Glutamatergic neuron (in vitro differentiated cells): ENCODE measurements around the gene TMC1. TPM values are rescaled to one million over a fixed set of nuclear protein-coding genes. Genes with fewer than 3 reads are reported as not detected.

Experiments
- DNase-seq: peaks from one replicate; pipeline ENCODE4 v3.0.0; 2022
- H3K27ac Mint-ChIP-seq: one replicate; pipeline ENCODE4 v1.8.0; 2020; ENCODE audit warnings: mild to moderate bottlenecking, mixed read lengths, inconsistent platforms; ENCODE audit not compliant: unreplicated experiment
- H3K27me3 Mint-ChIP-seq: one replicate; pipeline ENCODE4 v1.8.0; 2020; ENCODE audit warnings: mild to moderate bottlenecking, moderate library complexity, mixed read lengths, inconsistent platforms; ENCODE audit not compliant: unreplicated experiment
- H3K36me3 Mint-ChIP-seq: one replicate; pipeline ENCODE4 v1.8.0; 2020; ENCODE audit warnings: mild to moderate bottlenecking, mixed read lengths, inconsistent platforms; ENCODE audit not compliant: unreplicated experiment
- H3K4me1 Mint-ChIP-seq: one replicate; pipeline ENCODE4 v1.8.0; 2020; ENCODE audit warnings: mild to moderate bottlenecking, low read depth, mixed read lengths, inconsistent platforms; ENCODE audit not compliant: unreplicated experiment
- H3K4me3 Mint-ChIP-seq: one replicate; pipeline ENCODE4 v1.8.0; 2020; ENCODE audit warnings: mild to moderate bottlenecking, mixed read lengths, inconsistent platforms; ENCODE audit not compliant: unreplicated experiment
- H3K9me3 Mint-ChIP-seq: one replicate; pipeline ENCODE4 v1.8.0; 2020; ENCODE audit warnings: mild to moderate bottlenecking, moderate library complexity, mixed read lengths, inconsistent platforms; ENCODE audit not compliant: unreplicated experiment
- total RNA-seq: library from RNA; stranded (reverse); fragmentation: NEBNext Ultra II Directional; extraction: Animal tissue kit (Norgen Biotek cat#: 25700); gene quantifications from one replicate; pipeline ENCODE4 v1.2.1, GENCODE V29; 2021; ENCODE audit not compliant: unreplicated experiment
- TF ChIP-seq, protein P1 (sequence below): fragments of 200-600 bp; sonication (generic); IDR thresholded peaks from one replicate; pipeline ENCODE4 v1.5.0; 2021; ENCODE audit not compliant: partially characterized antibody, unreplicated experiment

Gene TMC1
- total RNA-seq, 1 donor from 2014 or later: not detected

- Mint-ChIP-seq H3K36me3 (no peaks in the 10 kb centered on the region), H3K4me3 (no peak overlapping the region), H3K9me3 (no peaks in the 10 kb centered on the region), H3K27ac (no peak overlapping the region), H3K27me3 (no peaks in the 10 kb centered on the region), H3K4me1 (peaks cover 6% of the 10 kb centered on the region)
- DNase-seq: no peak
- TF ChIP-seq, protein P1, sequence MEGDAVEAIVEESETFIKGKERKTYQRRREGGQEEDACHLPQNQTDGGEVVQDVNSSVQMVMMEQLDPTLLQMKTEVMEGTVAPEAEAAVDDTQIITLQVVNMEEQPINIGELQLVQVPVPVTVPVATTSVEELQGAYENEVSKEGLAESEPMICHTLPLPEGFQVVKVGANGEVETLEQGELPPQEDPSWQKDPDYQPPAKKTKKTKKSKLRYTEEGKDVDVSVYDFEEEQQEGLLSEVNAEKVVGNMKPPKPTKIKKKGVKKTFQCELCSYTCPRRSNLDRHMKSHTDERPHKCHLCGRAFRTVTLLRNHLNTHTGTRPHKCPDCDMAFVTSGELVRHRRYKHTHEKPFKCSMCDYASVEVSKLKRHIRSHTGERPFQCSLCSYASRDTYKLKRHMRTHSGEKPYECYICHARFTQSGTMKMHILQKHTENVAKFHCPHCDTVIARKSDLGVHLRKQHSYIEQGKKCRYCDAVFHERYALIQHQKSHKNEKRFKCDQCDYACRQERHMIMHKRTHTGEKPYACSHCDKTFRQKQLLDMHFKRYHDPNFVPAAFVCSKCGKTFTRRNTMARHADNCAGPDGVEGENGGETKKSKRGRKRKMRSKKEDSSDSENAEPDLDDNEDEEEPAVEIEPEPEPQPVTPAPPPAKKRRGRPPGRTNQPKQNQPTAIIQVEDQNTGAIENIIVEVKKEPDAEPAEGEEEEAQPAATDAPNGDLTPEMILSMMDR: no peak
Observed at GRCh38 chr9:72685911-72686310, 164.5 kb downstream of the TMC1 start.

- Mint-ChIP-seq H3K27me3 (peaks cover 1% of the 10 kb centered on the region), H3K9me3 (no peaks in the 10 kb centered on the region), H3K27ac (no peak overlapping the region), H3K4me3 (no peak overlapping the region), H3K36me3 (no peaks in the 10 kb centered on the region), H3K4me1 (peaks cover 2% of the 10 kb centered on the region)
- TF ChIP-seq, protein P1: no peak
- no peak for DNase-seq
Observed at GRCh38 chr9:72687331-72687730, 165.9 kb downstream of the TMC1 start.

- TF ChIP-seq, protein P1: no peak
- H3K27ac Mint-ChIP-seq: peak overlapping the region; percentile 64
- H3K36me3 Mint-ChIP-seq: no peaks in the 10 kb centered on the region
- no peaks in the 10 kb centered on the region for H3K9me3 Mint-ChIP-seq
- H3K4me3 Mint-ChIP-seq: no peak overlapping the region
- H3K27me3 Mint-ChIP-seq: peaks cover 1% of the 10 kb centered on the region
- no peak for DNase-seq
- H3K4me1 Mint-ChIP-seq: peaks cover 2% of the 10 kb centered on the region
Observed at GRCh38 chr9:72691671-72692070, 170.3 kb downstream of the TMC1 start.

DNA sequence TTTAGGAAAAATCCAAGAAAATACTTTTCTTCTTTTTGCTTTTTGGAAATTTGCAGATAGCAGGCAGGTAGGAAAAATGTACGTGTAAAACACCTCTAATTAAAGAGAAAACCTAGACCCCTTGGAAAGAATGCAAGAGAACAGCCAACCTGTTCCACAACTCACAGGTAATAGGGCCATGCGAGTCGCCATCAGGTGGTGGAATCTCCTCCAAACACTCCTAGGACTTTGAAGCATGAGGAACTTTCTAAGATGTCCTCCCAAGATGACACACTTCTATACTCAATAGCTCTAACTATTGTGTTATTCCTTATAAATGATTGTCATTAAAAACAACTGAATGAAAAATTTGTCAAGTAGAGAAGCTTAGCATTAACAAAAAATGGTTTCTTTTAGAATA, 174.0 kb downstream of the TMC1 start:
- H3K36me3 Mint-ChIP-seq: no peaks in the 10 kb centered on the region
- no peak for DNase-seq
- no peak overlapping the region for H3K27ac Mint-ChIP-seq
- H3K9me3 Mint-ChIP-seq: no peaks in the 10 kb centered on the region
- TF ChIP-seq, protein P1: no peak
- peaks cover 2% of the 10 kb centered on the region for H3K4me1 Mint-ChIP-seq
- peaks cover 1% of the 10 kb centered on the region for H3K27me3 Mint-ChIP-seq
- H3K4me3 Mint-ChIP-seq: no peak overlapping the region

DNA sequence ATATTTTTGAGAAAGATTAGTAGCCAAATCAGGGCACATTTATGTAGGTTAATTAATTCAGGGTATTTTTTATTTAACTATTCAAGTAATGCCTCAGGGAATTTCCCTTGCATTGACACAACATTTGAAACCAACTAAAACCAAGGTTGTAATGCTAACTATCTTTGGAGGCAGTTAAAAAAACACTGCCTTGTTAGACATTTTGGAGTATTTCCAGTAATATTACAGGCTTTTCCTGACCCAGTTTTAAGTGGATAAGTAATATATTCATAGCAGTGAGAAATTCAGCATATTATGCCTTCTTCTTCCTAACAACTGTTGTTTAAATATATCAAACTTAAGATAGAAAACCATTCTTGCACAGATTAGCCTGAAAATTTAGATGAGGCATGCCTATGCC, 175.1 kb downstream of the TMC1 start:
- TF ChIP-seq, protein P1: no peak
- Mint-ChIP-seq H3K27me3 (no peaks in the 10 kb centered on the region), H3K27ac (no peak overlapping the region), H3K4me3 (no peak overlapping the region), H3K4me1 (peaks cover under 1% of the 10 kb centered on the region), H3K9me3 (no peaks in the 10 kb centered on the region), H3K36me3 (no peaks in the 10 kb centered on the region)
- no peak for DNase-seq
